Panc1 (cell line): ENCODE data around the gene CPZ.

ENCODE experiments used
- CTCF ChIP-seq: fragments of 450-650 bp; IDR thresholded peaks from 2 replicates; pipeline ENCODE4 v1.5.1; 2017; ENCODE audit warnings: mild to moderate bottlenecking
- POLR2AphosphoS5 ChIP-seq: IDR thresholded peaks from 2 replicates; pipeline ENCODE4 v1.6.1; 2012; ENCODE audit warnings: mild to moderate bottlenecking, low read depth, low read length, moderate library complexity
- TCF7L2 ChIP-seq: IDR thresholded peaks from 2 replicates; pipeline ENCODE4 v1.6.1; 2011; ENCODE audit warnings: mild to moderate bottlenecking, low read depth, low read length, inconsistent platforms

- TF ChIP-seq CTCF (no peak), POLR2AphosphoS5 (no peak), TCF7L2 (no peak)
Measured at GRCh38 chr4:8552581-8553205, 39.9 kb upstream of the CPZ start.
